ENCODE measurements around the gene D2HGDH. TPM values are rescaled to one million over a fixed set of nuclear protein-coding genes. Genes with fewer than 3 reads are reported as not detected.

The D2HGDH gene
- total and polyA plus RNA-seq, 2 of the 13 experiments (the other 11 are each of a cell fraction or from before 2014, with no cell fraction given) = 19.2 to 20.3 TPM

GRCh38 chr2:241770185-241770935 lies 35.9 kb downstream of the D2HGDH start (continued):
- TF ChIP-seq DZIP1 (CRISPR knock-in tag; IDR thresholded peaks at IDR 0.05) = peak; percentile 63
- peak; percentile 58; the same call in 1 of the 2 replicates for TF ChIP-seq ZFP41 (CRISPR knock-in tag; IDR thresholded peaks at IDR 0.05; ENCODE audit: borderline replicate concordance)
- peak; percentile 74 for TF ChIP-seq GABPB1 (CRISPR knock-in tag; IDR thresholded peaks at IDR 0.05)
- no peak for TF ChIP-seq NONO (IDR thresholded peaks at IDR 0.05)
- TF ChIP-seq NONO (CRISPR knock-in tag; conservative IDR thresholded peaks at IDR 0.05) = peak; percentile 96
- TF ChIP-seq ZNF609 (CRISPR knock-in tag; IDR thresholded peaks at IDR 0.05; ENCODE audit: borderline replicate concordance) = peak; percentile 62; the same call in 1 of the 2 replicates
- no peak; the same call in 1 of the 2 replicates for TF ChIP-seq SRY (CRISPR knock-in tag; IDR thresholded peaks at IDR 0.05)
- peak; percentile 81; the same call in 1 of the 2 replicates for TF ChIP-seq KMT2B (CRISPR knock-in tag; IDR thresholded peaks at IDR 0.05)
- TF ChIP-seq XRCC5 (optimal IDR thresholded peaks at IDR 0.05; ENCODE audit: low read length) = peak; percentile 92
- peak; percentile 39 for TF ChIP-seq ZNF143 (CRISPR knock-in tag; IDR thresholded peaks at IDR 0.05)
- peak; percentile 75; the same call in 1 of the 2 replicates for TF ChIP-seq DNMT3B (CRISPR knock-in tag; conservative IDR thresholded peaks at IDR 0.05)
- TF ChIP-seq NCOR1 (IDR thresholded peaks at IDR 0.05; ENCODE audit: borderline replicate concordance, low read length) = peak; percentile 79; the same call in 1 of the 2 replicates
- TF ChIP-seq ZNF44 (CRISPR knock-in tag; IDR thresholded peaks at IDR 0.05) = no peak; the same call in 1 of the 2 replicates
- TF ChIP-seq ZNF605 (CRISPR knock-in tag; IDR thresholded peaks at IDR 0.05) = peak; percentile 99
- TF ChIP-seq ZNF678 (CRISPR knock-in tag; IDR thresholded peaks at IDR 0.05) = peak; percentile 80
- no peak for TF ChIP-seq DNMT1 (CRISPR knock-in tag; IDR thresholded peaks at IDR 0.05)
- TF ChIP-seq KAT2B (IDR thresholded peaks at IDR 0.05; ENCODE audit: borderline replicate concordance, low read depth, low read length) = no peak
- peak; percentile 94 for TF ChIP-seq ZNF275 (CRISPR knock-in tag; IDR thresholded peaks at IDR 0.05; ENCODE audit: borderline replicate concordance)
- TF ChIP-seq SRF (IDR thresholded peaks at IDR 0.05; ENCODE audit: low read depth, low read length) = no peak
- no peak for TF ChIP-seq HOXA7 (CRISPR knock-in tag; IDR thresholded peaks at IDR 0.05)
- TF ChIP-seq DR1 (CRISPR knock-in tag; IDR thresholded peaks at IDR 0.05) = peak; percentile 93
- no peak; the same call in none of the 2 replicates for TF ChIP-seq ZNF160 (CRISPR knock-in tag; IDR thresholded peaks at IDR 0.05)

All from HepG2 (cell line).